ENCODE results near the gene UCP2.
A peak's percentile ranks its signal among the peaks of the same experiment; 100 is the strongest.

The UCP2 gene

DNA sequence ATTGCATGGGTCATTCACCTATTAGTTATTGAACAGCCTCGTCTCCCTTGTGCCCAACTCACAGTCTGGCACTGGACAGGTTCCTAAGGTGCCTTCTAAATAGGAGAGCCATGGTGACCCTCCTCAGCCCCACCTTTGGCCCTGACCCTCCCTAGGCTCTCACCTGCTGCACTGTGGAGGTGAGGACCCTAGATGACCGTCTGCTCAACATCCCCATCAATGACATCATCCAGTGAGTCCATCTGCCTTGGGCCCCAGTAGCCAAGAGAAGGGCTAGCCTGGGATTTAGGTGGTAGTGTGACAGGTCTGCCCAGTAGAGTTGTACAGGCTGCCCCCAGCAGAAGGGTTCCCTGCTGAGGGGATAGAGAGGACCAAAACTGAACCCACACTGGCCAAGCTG is 13.6 kb downstream of the UCP2 start:
- DNase-seq, result no peak

DNA sequence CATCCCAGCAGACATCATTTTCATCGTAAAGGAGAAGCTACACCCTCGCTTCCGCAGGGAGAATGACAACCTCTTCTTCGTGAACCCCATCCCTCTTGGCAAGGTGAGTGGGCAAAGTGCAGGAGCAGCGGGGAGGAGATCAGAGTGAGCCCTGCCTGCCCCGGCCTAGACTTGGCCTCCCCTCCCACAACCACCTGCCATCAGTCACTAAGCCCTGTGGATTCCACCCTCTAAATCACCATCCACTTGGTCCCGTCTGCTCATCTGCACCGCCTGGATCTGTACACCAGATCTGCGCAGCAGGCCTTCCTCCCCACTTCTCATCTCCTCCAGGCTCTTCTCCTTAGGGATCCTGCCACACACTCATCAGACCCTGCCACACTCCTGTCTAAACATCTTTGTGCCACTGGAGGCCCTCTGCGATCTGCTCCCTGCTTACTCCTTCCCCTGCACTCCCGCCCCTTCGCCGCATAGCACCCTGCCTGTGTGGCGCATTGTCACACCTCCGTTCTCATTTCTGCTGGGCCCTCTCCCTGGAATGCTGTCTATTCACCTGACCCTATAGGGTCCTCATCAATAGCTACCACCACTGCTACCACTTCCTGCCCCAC is 14.2 kb downstream of the UCP2 start:
- DNase-seq, result no peak

DNA sequence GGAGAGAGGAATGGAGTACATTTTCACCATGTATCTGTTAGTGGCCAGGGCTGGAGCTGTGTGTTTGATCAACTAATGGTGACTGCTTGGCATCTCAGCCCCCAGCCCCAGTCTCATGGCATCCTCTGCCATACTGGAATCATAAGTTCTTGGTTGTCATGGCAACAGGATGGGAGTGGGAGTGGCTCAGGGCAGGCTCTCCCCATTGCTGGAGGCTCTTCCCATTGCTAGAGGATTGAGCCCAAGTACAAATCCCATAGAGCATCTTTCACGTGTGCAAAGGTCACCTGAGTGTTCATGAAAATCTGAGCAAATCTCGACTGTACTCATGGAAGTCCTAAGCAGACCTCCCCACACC is 16.9 kb downstream of the UCP2 start:
- DNase-seq, result no peak

DNA sequence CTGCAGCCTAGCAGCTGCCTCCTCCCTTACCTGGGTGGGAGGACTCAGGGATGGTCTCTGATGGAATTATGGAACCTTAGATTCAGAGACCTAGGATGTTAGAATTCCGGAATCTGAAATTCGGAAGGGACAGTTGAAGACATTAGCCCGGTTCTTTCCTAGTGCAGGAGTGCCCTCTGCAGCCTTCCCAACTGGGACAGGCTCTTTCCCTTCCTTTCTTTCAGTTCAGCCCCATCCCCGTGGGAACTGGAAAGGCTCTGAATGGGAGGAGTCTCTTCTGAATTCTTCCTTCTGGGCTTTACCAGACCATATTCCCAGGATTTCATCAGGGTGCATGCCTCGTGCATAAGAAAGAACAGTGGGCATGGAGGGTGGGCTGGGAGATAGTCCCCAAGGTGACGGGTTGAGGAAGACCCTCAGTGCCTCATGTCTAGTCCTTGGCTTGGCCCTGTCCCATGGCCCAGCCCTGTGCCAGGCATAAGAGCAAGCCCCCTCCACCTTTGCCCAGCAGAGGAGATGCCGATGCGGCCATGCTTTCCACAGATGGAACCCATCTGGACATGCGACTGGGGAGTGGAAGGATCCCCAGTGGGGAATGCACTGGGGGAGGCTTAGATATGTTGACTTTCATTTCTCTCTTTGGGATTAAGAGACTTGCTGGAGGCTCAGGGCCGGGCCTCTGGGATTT is 17.4 kb downstream of the UCP2 start:
- no peak for DNase-seq

DNA sequence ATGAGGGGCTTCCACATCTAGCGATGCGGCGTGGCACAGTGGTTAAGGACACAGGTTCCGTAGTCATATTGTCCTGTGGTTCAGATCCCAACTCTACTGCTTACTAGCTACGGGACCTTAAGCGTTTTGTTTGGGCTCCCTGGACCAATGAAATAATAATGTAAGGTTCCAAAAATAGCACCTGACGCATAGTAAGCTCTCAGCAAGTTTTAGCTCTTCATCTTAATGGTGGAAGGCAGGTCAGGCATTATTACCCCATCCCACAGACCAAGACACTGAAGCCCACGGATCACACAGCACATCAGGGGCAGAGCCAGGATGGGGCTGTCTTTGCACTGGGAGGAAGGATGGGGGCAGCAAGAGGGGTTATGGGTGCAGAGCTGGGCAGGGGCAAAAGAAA is 18.8 kb downstream of the UCP2 start:
- DNase-seq, result no peak

DNA sequence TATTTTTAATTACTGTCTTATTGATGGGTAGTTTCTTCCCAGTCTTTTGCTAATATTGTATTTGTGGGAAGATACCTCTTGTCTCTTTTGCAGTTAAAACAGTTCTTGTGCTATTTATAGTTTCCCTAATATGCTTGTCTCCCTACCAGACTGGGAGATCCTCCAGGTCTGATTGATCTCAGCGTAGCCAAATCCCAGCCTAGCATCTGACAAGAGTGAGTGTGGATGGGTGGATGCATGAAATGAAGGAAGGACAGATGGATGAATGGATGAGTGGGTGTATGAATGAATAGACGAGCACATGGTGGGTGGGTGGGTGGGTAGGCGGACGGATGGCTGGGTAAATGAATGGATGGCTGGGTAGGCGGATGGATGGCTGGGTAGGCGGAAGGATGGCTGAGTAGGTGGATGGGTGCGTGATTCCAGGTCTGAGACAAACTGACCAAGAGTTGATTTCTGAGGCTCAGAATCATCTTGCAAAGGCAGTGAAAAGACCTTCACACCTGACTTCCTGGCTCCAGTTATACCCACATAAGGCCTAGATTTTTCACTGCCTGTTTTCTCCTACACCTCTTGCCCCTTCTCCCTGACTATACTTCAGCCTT is 20.4 kb downstream of the UCP2 start:
- no peak for DNase-seq

DNA sequence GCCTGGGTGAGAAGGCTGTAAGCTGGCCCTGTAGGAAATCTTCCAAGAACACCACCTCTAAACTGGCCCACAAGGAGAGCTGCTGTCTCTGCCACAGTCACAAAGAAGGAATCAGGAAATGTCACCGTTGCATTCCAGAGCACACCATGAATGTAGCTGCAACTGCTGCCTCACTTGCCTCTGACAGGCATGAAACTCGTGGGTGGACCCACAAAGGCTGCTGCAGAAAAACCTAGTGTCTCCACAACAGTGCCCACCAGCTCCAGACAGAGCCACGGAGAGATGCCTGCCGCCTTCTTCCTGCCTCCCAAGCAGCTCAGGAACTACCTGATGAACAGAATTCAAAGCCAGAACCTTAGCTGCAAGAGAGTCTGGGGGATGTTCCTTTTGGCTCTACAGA is 21.3 kb downstream of the UCP2 start:
- DNase-seq, result no peak

DNA sequence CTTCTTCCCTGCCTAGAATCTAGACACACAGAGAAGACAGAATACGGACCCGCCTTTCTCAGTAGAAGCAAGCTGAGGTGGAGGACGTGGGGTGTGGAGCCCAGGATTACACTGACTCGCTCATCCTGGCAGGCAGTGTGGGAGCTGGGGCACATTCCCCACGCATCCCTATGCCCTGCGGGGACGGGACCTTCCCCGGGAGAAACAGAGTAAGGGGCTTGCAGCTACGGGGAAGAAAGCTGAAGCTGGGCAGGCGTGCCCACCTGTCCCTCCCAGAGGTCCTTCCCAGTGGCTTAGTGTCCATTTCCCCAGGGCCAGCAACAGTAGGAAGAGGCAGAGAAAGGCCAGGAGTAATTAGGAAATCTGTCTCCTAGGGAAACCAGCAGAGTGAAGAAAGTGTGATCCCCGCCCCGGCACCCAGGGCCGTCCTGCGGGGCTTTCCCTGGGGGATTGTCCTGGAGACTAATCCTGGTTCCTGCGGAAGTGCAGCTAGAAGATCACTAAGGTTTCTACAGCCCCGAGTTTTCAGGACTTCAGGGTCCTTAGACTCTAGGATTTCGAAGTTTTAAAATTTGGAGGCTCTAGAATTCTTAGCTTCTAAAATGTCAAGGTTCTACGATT is 24.0 kb downstream of the UCP2 start:
- no peak for DNase-seq

DNA sequence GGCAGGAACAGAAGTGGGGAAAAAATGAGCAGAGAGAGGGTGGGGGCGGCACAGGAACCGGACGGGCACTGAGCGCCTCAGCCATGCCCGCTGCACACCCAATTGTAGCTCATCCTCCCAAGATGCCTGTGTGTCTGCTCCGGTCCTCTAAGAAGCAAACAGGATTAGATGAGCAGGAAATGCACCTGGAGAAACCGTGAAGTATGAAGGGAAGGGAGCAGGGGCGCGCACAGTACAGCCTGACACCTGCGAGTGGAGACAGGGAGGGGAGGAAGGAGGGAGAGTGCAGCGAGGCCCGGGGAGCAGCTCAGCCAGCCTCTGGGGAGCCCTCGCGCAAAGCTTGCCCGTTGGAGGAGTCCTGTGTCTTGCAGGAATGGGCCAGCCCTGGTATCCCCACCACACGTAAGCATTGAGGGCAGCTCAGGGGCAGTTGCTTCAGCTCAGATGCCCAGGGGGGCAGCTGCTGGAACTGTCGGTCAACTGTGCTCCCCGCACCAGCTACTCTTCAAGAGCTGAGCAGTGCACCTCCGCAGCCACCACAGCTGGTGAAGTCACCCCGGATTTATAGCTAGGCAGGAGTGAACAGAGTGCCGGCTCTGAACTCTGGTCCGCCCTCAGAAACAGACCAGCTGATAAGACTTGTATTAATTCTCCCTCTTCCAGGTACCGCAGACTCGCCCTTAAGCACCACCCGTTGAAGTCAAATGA is 24.8 kb downstream of the UCP2 start:
- no peak for DNase-seq

DNA sequence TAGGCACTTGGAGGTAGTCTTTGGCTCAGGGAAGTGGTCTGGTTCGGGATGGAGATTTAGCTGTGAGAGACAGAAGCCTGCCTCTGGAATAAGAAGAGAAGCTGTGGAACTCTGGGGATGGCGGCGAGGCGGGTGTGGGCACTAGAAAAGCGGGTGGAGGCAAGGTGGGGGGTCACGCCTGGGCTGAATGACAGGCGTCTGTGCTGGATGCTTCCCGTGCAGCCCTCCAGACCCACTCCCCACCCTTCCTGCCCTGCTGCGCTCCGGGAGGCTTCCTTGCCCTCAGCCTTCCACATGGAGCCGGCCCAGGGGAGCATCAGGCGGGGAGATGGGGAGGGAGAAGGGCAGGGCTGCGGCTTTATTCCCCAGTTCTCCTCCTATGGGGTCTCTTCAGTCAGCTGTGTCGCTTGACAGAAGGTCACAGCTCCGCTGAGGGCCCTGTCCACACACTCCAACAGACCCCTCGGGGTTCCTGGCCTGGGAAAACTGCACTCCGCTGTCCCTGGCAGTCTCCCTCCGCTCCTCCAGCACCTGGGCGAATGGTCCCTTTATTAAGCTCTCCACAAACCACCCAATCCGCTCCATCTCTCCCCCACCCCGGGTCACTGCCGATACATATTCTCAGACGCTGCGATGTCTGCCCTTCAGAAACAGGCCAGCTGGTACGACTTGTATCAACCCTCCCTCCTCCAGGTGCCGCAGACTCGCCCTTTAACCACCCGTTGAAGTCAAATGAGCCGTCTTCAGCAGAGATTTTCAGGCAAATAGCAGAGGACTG is 25.6 kb downstream of the UCP2 start:
- DNase-seq, result peak; percentile 42

DNA sequence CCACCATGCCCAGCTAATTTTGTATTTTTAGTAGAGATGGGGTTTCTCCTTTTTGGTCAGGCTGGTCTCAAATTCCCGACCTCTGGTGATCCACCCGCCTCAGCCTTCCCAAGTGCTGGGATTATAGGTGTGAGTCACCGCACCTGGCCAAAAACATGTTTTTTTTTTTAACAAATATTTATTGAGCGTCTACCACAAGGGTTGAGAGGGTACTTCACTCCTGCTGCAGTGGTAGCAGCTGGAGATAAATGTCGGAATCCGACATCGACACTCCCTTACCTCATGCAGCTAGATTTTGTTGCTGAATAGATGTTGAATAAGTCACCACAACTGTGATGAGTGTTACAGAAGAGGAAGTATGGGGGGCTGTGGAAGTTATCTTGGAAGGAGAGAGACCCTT is 30.8 kb downstream of the UCP2 start:
- DNase-seq, result no peak

DNA sequence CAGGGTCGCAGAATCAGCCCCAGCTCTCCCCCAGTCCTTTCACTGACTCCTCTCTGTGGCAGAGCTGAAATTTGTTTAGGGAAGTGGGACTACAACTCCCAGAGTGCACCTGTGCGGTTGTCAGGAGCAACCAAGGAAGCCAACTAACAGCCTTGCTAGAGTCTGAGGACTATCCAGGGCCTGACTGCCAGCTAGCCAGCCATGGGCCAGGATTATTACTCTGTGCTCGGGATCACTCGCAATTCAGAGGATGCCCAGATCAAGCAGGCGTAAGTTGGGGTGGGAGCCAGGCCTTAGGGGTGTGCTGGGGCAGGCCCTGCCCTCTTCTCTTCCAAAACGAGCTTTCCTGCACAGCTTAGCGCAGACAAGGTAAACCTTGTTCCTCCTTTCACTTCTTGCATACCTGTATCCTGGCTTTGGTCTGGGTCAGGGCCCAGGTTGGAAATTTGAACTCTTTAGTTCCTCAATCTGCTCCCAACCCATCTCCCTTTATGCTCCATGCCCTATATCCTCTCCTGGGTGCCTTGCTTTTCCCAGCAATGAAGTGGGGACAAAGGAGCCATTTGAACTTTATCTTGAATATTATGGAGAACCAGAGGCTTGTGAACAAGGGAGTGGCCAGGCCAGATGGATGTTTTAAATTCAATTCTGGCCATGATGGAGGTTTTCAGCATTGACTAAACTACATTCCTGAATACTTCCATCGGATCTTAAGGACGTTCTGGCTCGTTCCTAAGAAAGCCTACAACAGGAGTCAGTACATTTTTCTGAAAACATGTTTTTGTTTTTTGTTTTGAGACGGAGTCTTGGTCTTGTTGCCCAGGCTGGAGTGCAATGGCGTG is 31.6 kb downstream of the UCP2 start, which contains the start of gene DNAJB13:
Gene DNAJB13, plus strand, starts transcription at position 158 of the 842 bp plus-strand sequence. Its CDS starts 44 bp downstream, at position 202.
- peak; percentile 70 for DNase-seq

DNA sequence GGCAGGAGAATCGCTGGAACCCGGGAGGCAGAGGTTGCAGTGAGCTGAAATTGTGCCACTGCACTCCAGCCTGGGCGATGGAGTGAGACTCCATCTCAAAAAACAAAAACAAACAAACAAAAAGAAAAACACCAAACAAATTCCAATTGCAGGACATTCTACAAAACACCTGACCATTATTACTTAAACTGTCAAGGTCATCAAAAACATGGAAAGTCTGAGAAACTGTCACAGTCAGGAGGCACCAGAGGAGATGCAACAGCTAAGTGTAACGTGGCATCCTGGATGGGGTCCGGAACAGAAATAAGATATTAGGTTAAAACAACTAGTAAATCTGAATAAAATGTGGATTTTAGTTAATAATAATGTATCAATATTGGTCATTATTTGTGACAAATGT is 32.7 kb downstream of the UCP2 start:
- no peak for DNase-seq

DNA sequence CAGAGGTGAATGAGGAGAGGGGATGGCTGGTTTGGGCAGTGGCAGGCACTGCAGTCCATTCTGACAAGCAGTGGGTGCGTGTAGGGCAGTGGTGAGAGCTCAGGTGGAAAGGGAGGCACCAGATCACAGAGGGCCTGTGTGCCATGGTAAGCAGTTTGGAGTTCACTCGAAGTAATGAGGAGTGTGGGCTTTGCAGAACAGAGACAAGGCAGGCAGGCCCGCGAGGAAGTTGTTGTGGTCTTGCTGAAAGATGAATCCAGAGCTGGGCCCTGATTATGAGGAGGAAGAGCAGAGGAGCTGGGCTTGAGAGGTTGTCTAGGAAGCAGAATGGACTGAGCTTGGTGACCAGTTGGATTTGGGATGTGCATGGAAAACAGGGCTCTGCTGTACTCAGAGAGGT is 33.4 kb downstream of the UCP2 start:
- DNase-seq, result no peak

DNA sequence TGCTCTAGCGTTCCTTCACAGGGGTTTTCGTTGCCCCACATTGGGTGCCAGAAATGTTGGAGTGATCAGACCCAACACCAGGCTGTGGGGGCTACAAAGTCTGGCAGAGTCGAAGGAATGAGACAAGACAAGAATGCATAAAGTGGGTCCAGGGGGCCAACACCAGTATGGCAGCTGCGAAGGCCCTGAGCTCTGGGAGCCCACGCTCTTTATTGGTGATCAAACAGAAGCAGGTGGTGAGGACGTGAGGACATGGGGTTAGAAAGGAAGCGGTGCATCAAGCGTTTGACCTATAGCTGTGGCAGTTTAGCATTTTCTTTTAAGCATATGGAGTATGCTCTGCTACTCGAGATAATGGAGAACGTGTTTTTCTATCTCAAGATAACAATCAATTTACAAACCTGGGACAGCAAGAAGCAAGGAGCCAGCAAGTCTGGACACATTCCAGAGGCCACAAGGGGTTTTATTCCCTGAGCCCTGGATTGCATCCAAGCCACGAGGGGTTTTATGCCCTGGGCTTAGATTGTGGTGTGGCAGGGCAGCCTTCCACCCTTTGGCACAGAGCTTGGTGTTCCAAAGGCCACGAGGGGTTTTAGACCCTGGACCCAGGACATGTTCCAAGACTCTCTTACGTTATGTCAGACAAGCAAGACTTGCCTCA is 35.7 kb downstream of the UCP2 start:
- DNase-seq, result no peak

DNA sequence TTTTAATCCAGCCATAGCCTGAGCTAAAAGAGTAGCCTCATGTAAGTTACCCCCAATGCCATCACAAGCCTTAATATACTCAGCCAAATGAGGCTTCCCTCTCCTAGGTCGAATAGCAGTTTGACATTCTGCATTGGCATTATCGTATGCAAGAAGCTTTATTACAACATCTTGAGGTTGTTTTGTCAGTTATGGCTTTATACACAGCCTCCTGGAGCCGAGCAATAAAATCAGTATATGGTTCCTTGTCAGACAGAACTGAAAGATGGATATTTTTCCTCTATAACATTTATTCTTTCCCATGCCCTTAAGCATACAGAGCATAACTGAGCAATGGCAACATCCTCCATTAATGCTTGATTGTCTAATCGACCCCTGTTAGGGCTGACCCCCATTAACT is 37.2 kb downstream of the UCP2 start:
- no peak for DNase-seq

DNA sequence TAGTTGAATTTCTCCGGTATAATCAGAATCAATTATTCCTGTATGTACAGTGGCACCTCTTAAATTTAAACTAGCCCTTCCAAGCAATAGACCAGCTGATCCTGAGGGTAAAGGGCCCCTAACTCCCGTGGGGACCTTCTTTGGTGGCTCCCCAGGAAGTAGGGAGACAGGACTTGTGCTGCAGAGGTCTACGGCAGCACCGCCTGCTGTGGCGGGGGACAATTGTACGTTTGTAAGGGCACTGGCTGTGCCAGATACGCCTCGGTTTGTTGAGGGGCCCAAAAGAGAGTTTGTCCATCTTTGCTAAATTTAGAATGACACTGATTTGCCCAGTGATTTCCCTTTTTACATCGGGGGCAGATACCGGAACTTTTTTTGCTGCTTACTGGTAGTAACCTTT is 37.7 kb downstream of the UCP2 start:
- no peak for DNase-seq

DNA sequence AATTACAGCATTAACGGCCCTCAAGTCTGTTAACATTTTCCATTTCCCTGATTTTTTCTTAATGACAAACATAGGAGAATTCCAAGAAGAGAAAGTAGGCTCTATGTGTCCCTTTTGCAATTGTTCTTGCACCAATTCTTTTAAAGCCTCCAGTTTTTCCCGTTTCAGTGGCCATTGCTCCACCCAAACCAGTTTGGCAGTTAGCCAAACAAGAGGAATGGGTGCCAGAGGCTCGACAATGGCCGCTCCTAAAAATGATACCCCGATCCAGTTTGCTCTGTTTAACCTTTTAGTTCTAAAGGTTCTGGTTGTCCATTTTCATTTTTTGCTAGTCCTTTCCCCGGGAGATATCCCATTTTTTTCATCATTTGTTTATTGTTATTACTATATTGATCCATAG is 38.6 kb downstream of the UCP2 start:
- no peak for DNase-seq

DNA sequence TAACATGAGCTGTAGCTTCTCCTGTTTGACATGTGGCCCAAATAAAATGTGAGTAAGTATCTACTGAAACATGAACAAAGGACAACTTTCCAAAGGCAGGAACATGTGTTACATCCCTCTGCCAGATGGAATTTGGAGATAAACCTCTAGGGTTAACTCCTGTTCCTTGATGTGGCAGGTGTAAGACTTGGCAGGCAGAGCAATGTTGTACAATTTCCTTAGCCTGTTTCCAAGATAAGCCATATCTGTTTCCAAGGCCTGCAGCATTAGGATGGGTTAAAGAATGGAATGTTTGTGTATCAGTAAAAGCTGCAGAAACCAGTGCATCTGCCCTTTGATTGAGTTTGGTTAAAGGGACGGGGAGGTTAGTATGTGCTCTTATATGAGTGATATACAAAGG is 40.6 kb downstream of the UCP2 start:
- no peak for DNase-seq

DNA sequence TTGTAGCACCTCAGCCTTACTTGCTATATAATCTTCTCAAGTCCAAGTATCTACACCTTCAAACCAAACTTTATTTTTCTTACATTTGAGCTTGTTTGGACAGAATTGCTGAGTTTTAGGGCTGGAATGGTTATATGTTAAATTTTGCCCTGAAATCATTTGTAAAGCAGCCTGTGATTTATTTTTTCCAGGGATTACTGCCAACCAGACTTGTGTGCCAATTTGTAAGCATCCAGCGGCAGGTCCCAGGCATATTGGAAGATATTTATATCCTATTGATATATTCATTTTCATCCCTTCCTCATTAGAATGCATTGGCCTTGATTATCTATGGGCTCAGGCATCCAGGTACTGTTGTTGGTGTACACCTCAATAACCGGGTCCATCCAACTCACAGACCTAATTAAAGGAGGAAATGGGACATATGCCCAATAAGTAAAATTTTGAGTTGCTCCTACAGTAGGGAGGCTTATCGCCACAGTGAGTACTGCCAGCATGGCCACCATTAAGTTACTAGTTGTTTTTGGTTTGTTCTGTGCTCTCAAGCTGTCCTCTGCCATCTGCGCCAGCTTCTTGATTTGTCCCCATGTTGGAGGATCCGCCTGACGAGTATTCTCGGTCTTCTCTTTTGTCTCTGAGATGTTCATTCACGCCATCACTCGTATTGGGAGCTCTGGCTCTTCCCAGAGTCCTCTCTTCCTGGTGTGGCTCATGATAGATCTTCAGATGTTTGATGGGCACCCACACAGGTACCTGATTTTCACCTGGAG is 41.7 kb downstream of the UCP2 start:
- no peak for DNase-seq
